Epithelial cell of proximal tubule (primary cell): ENCODE results near the gene VCL. TPM values are rescaled to one million over a fixed set of nuclear protein-coding genes. Genes with fewer than 3 reads are reported as not detected.
A peak's percentile ranks its signal among the peaks of the same experiment; 100 is the strongest.

ENCODE experiments used
- DNase-seq: peaks from one replicate; pipeline ENCODE4 v3.0.0-alpha.2; 2011; ENCODE audit warnings: low read depth
- H3K4me3 ChIP-seq: 2 replicates; pipeline ENCODE4 v1.5.1; 2011; ENCODE audit warnings: low read depth, mild to moderate bottlenecking, low read length
- CTCF ChIP-seq: conservative IDR thresholded peaks from 2 replicates; pipeline ENCODE4 v1.5.1; 2012; ENCODE audit warnings: low read depth, mild to moderate bottlenecking, low read length
- total RNA-seq: library from RNA; depleted of rRNA; stranded (reverse); fragments of >200 nt; gene quantifications from 2 replicates; pipeline ENCODE4 v1.2.3, GENCODE V29; 2015

Gene VCL
- total RNA-seq, 1 donor from 2014 or later = 228 TPM

GRCh38 chr10:74093530-74094164 is 95.7 kb downstream of the VCL start:
- no peak for TF ChIP-seq CTCF
- no peak overlapping the region for H3K4me3 ChIP-seq
- DNase-seq = no peak

- TF ChIP-seq CTCF = no peak
- no peak for DNase-seq
- no peak overlapping the region for H3K4me3 ChIP-seq
Observed at GRCh38 chr10:74094231-74094630, 96.3 kb downstream of the VCL start.

- no peak overlapping the region for H3K4me3 ChIP-seq
- DNase-seq = no peak
- TF ChIP-seq CTCF = no peak
Observed at GRCh38 chr10:74096777-74097176, 98.9 kb downstream of the VCL start.

GRCh38 chr10:74097776-74098175 is 99.9 kb downstream of the VCL start:
- DNase-seq = no peak
- no peak for TF ChIP-seq CTCF
- H3K4me3 ChIP-seq = no peak overlapping the region

GRCh38 chr10:74099420-74099819 is 101.5 kb downstream of the VCL start:
- no peak overlapping the region for H3K4me3 ChIP-seq
- DNase-seq = no peak
- no peak for TF ChIP-seq CTCF

- H3K4me3 ChIP-seq = no peak overlapping the region
- no peak for TF ChIP-seq CTCF
- no peak for DNase-seq
Observed at GRCh38 chr10:74099836-74100235, 101.9 kb downstream of the VCL start.

GRCh38 chr10:74103560-74104258 is 105.8 kb downstream of the VCL start:
- TF ChIP-seq CTCF = peak; percentile 62
- DNase-seq = no peak
- H3K4me3 ChIP-seq = no peak overlapping the region
